Measurements from ENCODE around the gene ITPK1. TPM values are rescaled to one million over a fixed set of nuclear protein-coding genes. Genes with fewer than 3 reads are reported as not detected.
A peak's percentile ranks its signal among the peaks of the same experiment; 100 is the strongest.

Gene ITPK1
- total and polyA plus RNA-seq, 2 experiments from 2014 or later: 35.9 to 101 TPM

DNA sequence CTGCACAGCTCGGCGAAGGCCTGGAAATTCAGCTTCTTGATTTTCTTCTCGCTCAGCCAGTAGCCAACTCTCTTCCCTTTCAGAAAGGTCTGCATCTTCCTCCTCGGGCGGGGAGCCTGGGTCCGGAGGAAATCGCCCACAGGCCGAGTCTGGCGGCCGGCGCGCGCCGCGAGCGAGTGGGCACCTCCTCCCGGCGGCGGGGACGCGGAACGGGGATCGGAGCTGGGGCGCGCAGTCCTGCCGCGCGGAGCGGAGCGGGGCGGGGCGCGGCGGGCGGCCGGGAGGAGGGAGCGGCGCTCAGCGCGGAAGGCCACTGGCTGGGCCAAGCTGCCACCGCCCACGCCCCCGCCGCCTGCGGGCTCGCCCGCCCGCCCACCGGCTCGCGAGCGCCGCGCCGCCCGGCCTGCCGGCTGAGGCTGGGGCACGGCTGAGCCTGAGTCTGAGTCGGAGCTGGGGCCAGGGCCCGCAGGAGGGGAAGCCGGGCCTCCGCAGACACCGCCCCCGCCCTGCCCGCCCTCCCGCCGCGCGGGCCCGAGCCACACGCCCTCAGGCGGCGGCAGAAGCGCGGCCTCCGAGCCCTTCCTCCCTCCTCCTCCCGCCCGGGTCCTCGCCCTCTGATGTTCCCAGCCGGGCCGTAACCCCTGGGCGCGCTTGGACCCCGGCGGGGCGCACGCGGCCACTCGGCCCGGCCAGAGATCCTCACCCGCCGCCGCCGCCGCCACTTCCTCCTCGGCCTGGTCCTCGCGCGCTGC lies 480 bp downstream of the ITPK1 start:
- H3K4me1 Mint-ChIP-seq: peaks cover 34% of the 10 kb centered on the region
- no peak overlapping the region for H3K27ac Mint-ChIP-seq
- peaks cover 24% of the 10 kb centered on the region for H4K20me1 ChIP-seq (replicated peaks; ENCODE audit: insufficient read depth)
- peaks cover 26% of the 10 kb centered on the region for H3K4me1 ChIP-seq (ENCODE audit: insufficient read depth)
- H3K27me3 Mint-ChIP-seq (ENCODE audit: insufficient read depth, low read depth, poor library complexity): peaks cover 16% of the 10 kb centered on the region
- H3F3A ChIP-seq (replicated peaks; ENCODE audit: low read depth): peaks cover 12% of the 10 kb centered on the region; the same call in 1 of the 2 replicates
- TF ChIP-seq ZNF331 (CRISPR knock-in tag; IDR thresholded peaks at IDR 0.05; ENCODE audit: low read depth) (no peak), ZNF462 (CRISPR knock-in tag; IDR thresholded peaks at IDR 0.05) (no peak), NANOG (IDR thresholded peaks at IDR 0.05; ENCODE audit: borderline replicate concordance) (no peak), STAT1 (IDR thresholded peaks at IDR 0.05; ENCODE audit: unreplicated experiment) (no peak), JUNB (IDR thresholded peaks at IDR 0.05; ENCODE audit: unreplicated experiment) (no peak), EZH2phosphoT487 (IDR thresholded peaks at IDR 0.05; ENCODE audit: unreplicated experiment) (no peak), CREB1 (CRISPR knock-in tag; IDR thresholded peaks at IDR 0.05; ENCODE audit: low read depth) (no peak), POLR2AphosphoS5 (IDR thresholded peaks at IDR 0.05; ENCODE audit: low read depth) (peak; percentile 33; the same call in 1 of the 2 replicates), CTCF (conservative IDR thresholded peaks at IDR 0.05; ENCODE audit: low read depth in 2 of 2) (0 out of 4 replicates have a peak, but pooled peaks of 1 of the 2 experiments have one; percentile 2), ZNF114 (CRISPR knock-in tag; IDR thresholded peaks at IDR 0.05) (no peak), EZH2 (IDR thresholded peaks at IDR 0.05; ENCODE audit: low read depth, unreplicated experiment) (no peak)
- TF ChIP-seq, protein P1, sequence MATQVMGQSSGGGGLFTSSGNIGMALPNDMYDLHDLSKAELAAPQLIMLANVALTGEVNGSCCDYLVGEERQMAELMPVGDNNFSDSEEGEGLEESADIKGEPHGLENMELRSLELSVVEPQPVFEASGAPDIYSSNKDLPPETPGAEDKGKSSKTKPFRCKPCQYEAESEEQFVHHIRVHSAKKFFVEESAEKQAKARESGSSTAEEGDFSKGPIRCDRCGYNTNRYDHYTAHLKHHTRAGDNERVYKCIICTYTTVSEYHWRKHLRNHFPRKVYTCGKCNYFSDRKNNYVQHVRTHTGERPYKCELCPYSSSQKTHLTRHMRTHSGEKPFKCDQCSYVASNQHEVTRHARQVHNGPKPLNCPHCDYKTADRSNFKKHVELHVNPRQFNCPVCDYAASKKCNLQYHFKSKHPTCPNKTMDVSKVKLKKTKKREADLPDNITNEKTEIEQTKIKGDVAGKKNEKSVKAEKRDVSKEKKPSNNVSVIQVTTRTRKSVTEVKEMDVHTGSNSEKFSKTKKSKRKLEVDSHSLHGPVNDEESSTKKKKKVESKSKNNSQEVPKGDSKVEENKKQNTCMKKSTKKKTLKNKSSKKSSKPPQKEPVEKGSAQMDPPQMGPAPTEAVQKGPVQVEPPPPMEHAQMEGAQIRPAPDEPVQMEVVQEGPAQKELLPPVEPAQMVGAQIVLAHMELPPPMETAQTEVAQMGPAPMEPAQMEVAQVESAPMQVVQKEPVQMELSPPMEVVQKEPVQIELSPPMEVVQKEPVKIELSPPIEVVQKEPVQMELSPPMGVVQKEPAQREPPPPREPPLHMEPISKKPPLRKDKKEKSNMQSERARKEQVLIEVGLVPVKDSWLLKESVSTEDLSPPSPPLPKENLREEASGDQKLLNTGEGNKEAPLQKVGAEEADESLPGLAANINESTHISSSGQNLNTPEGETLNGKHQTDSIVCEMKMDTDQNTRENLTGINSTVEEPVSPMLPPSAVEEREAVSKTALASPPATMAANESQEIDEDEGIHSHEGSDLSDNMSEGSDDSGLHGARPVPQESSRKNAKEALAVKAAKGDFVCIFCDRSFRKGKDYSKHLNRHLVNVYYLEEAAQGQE (IDR thresholded peaks at IDR 0.05; ENCODE audit: unreplicated experiment): no peak
- TF ChIP-seq, protein P2, sequence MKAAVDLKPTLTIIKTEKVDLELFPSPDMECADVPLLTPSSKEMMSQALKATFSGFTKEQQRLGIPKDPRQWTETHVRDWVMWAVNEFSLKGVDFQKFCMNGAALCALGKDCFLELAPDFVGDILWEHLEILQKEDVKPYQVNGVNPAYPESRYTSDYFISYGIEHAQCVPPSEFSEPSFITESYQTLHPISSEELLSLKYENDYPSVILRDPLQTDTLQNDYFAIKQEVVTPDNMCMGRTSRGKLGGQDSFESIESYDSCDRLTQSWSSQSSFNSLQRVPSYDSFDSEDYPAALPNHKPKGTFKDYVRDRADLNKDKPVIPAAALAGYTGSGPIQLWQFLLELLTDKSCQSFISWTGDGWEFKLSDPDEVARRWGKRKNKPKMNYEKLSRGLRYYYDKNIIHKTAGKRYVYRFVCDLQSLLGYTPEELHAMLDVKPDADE (IDR thresholded peaks at IDR 0.05): no peak
- no peaks in the 10 kb centered on the region for H3K36me3 ChIP-seq (ENCODE audit: insufficient read depth)
- no peak overlapping the region for H2AFZ ChIP-seq
- H3K4me2 ChIP-seq: peak overlapping the region; percentile 77
- H3K36me3 Mint-ChIP-seq (ENCODE audit: low read depth): peaks cover under 1% of the 10 kb centered on the region; the same call in 1 of the 3 replicates
- H3K4me3 Mint-ChIP-seq: peak overlapping the region; percentile 89
- H3K27me3 ChIP-seq (ENCODE audit: insufficient read depth): no peaks in the 10 kb centered on the region
- no peaks in the 10 kb centered on the region for H3K9me2 ChIP-seq (ENCODE audit: insufficient read depth)
- no peak overlapping the region for H3K27ac ChIP-seq (ENCODE audit: low read depth)
- DNase-seq (ENCODE audit: low spot score) (peak; percentile 81), ATAC-seq (peak; percentile 61)
- H3K79me2 ChIP-seq (replicated peaks; ENCODE audit: insufficient read depth): peaks cover 47% of the 10 kb centered on the region
- no peaks in the 10 kb centered on the region for H3K9me3 Mint-ChIP-seq
- peak overlapping the region; percentile 95 for H3K4me3 ChIP-seq

Data from GM23338 (cell line).